Endothelial cell of umbilical vein (primary cell): ENCODE results near the gene TLX1. TPM values are rescaled to one million over a fixed set of nuclear protein-coding genes. Genes with fewer than 3 reads are reported as not detected.

Experiments used
- BruUV-seq: library from RNA; stranded (reverse); fragments of 400-500 nt; replicated peaks from 2 replicates; lab custom pipeline; 2021; lab: Mats Ljungman, UMichigan
- CTCF ChIA-PET: fragments of 300-600, 350-600 bp; sonication (Branson Sonifier 250); formaldehyde crosslinking; loops from one replicate; lab custom pipeline; 2021; ENCODE audit warnings: antibody characterized with exemption, inconsistent platforms; lab: Charles Lee
- POLR2A ChIA-PET: fragments of 300-600, 350-600 bp; sonication (Branson Sonifier 250); formaldehyde crosslinking; loops from one replicate; lab custom pipeline; 2021; ENCODE audit warnings: antibody characterized with exemption, inconsistent platforms; lab: Charles Lee
- DNase-seq: peaks from one replicate; pipeline ENCODE4 v3.0.0-alpha.2; 2011; ENCODE audit warnings: low read depth, low spot score
- FAIRE-seq: peaks from 2 replicates; lab custom pipeline; 2011; peaks lifted over from hg19 to GRCh38; lab: Jason Lieb, UNC
- H2AFZ ChIP-seq: 2 replicates; pipeline ENCODE4 v1.6.0; 2012; ENCODE audit warnings: low read depth, low read length, control low read depth, inconsistent platforms
- H3K27ac ChIP-seq: 2 replicates; pipeline ENCODE4 v1.5.1; 2011; ENCODE audit warnings: low read depth, mild to moderate bottlenecking, control low read depth, low read length, moderate library complexity; ENCODE audit not compliant: insufficient read depth
- H3K27me3 ChIP-seq, 2 experiments: 2 replicates each; pipeline versions ENCODE4 v1.6.0 to v1.6.1; 2011; ENCODE audit warnings: low read length in 2 of 2, mixed read lengths in 1 of 2; ENCODE audit not compliant: control insufficient read depth in 2 of 2, insufficient read depth in 2 of 2
- H3K36me3 ChIP-seq, 2 experiments: 2 replicates in 1 of 2; 3 replicates in 1 of 2; pipeline ENCODE4 v1.5.1; 2011; ENCODE audit warnings: low read length in 2 of 2, mild to moderate bottlenecking in 1 of 2, moderate library complexity in 1 of 2; ENCODE audit not compliant: control insufficient read depth in 2 of 2, insufficient read depth in 2 of 2; ENCODE audit errors: extremely low read depth in 1 of 2
- H3K4me1 ChIP-seq: 3 replicates; pipeline ENCODE4 v1.5.1; 2011; ENCODE audit warnings: mild to moderate bottlenecking, low read length; ENCODE audit not compliant: control insufficient read depth, insufficient read depth; ENCODE audit errors: extremely low read depth
- H3K4me2 ChIP-seq: 2 replicates; pipeline ENCODE4 v1.6.1; 2011; ENCODE audit warnings: low read length, control low read depth, mixed read lengths; ENCODE audit not compliant: insufficient read depth
- H3K4me3 ChIP-seq, 3 experiments: fragments of 200-600 bp in 1 of 3; sonication (generic), shearing (Covaris generic) in 1 of 3; replicated peaks in 1 of 3; 2 replicates each; pipeline ENCODE4 v1.5.1; 2011 to 2016; ENCODE audit warnings: control low read depth in 3 of 3, low read length in 3 of 3, mild to moderate bottlenecking in 2 of 3, inconsistent platforms in 1 of 3, low read depth in 1 of 3, moderate library complexity in 1 of 3; ENCODE audit not compliant: insufficient read depth in 1 of 3
- H3K79me2 ChIP-seq: 2 replicates; pipeline ENCODE4 v1.6.0; 2012; ENCODE audit warnings: low read length, inconsistent platforms; ENCODE audit not compliant: control insufficient read depth, insufficient read depth
- H3K9ac ChIP-seq: replicated peaks from 2 replicates; pipeline ENCODE3; 2011; ENCODE audit warnings: low read length, control low read depth; ENCODE audit not compliant: insufficient read depth; ENCODE audit errors: extremely low read depth
- H3K9me1 ChIP-seq: replicated peaks from 3 replicates; pipeline ENCODE4 v1.6.0; 2011; ENCODE audit warnings: mild to moderate bottlenecking, low read length; ENCODE audit not compliant: control insufficient read depth, insufficient read depth; ENCODE audit errors: extremely low read depth
- H3K9me3 ChIP-seq: replicated peaks from 2 replicates; pipeline ENCODE4 v1.5.1; 2012; ENCODE audit warnings: low read length, inconsistent platforms; ENCODE audit not compliant: control insufficient read depth, insufficient read depth
- H4K20me1 ChIP-seq: replicated peaks from 2 replicates; pipeline ENCODE3; 2011; ENCODE audit warnings: mild to moderate bottlenecking, low read length; ENCODE audit not compliant: control insufficient read depth, insufficient read depth; ENCODE audit errors: extremely low read depth
- EZH2 ChIP-seq: IDR thresholded peaks from 2 replicates; pipeline ENCODE4 v1.6.1; 2012; ENCODE audit warnings: borderline replicate concordance, low read depth, mild to moderate bottlenecking, moderate library complexity, low read length, inconsistent platforms; ENCODE audit not compliant: severe bottlenecking
- GATA2 ChIP-seq: IDR thresholded peaks from 2 replicates; pipeline ENCODE4 v1.7.0; 2011; ENCODE audit warnings: low read depth, mild to moderate bottlenecking, moderate library complexity, mixed read lengths, low read length; ENCODE audit not compliant: insufficient read length, insufficient read depth
- JUN ChIP-seq: IDR thresholded peaks from 2 replicates; pipeline ENCODE4 v1.6.1; 2011; ENCODE audit warnings: borderline replicate concordance, low read depth; ENCODE audit not compliant: insufficient read length, insufficient read depth
- MYC ChIP-seq: IDR thresholded peaks from one replicate; pipeline ENCODE4 v1.6.1; 2011; ENCODE audit warnings: mild to moderate bottlenecking, low read depth, low read length
- POLR2A ChIP-seq: IDR thresholded peaks from 2 replicates; pipeline ENCODE4 v1.6.1; 2012; ENCODE audit warnings: low read depth, mild to moderate bottlenecking, control low read depth, low read length
- dilution Hi-C: fragments of 300-500 bp; cut with MboI; formaldehyde crosslinking; loops from one replicate; pipeline ENCODE4 v1.15.0; 2019; ENCODE audit warnings: low sequenced_read_pairs; ENCODE audit not compliant: extremely low pct_ligation_motif_present
- intact Hi-C: fragments of 100-400 bp; cut with micrococcal nuclease; formaldehyde crosslinking; loops from one replicate; pipeline ENCODE4 v1.10.0; 2022
- polyA plus RNA-seq, 4 experiments: library from polyadenylated mRNA; depleted of rRNA in 3 of 4; stranded (reverse) in 3 of 4; unstranded in 1 of 4; fragments of >200 nt; gene quantifications; 2 replicates each; pipeline versions ENCODE4 v1.2.1 to v1.2.3, GENCODE V29; 2011 to 2012; ENCODE audit warnings: missing spikeins in 1 of 4
- total RNA-seq: library from RNA; stranded (reverse); gene quantifications from 2 replicates; pipeline ENCODE4 v1.2.3, GENCODE V29; 2021
- TF ChIP-seq, protein P1 (sequence below): IDR thresholded peaks from 2 replicates; pipeline ENCODE4 v1.6.1; 2011; ENCODE audit not compliant: insufficient read depth, insufficient read length
- TF ChIP-seq, protein P2 (sequence below), 2 donors: IDR thresholded peaks; 1 replicate in 1 of 2; 2 replicates in 1 of 2; pipeline ENCODE4 v1.5.1; 2011; ENCODE audit warnings: low read length in 2 of 2, mild to moderate bottlenecking in 2 of 2, moderate library complexity in 2 of 2, control low read depth in 1 of 2, inconsistent platforms in 1 of 2, low read depth in 1 of 2; ENCODE audit not compliant: insufficient read depth in 1 of 2; ENCODE audit errors: extremely low read depth in 1 of 2

Gene TLX1
- total and polyA plus RNA-seq, 2 donors (not counting 3 experiments of a cell fraction or from before 2014, with no cell fraction given), result not detected

DNA sequence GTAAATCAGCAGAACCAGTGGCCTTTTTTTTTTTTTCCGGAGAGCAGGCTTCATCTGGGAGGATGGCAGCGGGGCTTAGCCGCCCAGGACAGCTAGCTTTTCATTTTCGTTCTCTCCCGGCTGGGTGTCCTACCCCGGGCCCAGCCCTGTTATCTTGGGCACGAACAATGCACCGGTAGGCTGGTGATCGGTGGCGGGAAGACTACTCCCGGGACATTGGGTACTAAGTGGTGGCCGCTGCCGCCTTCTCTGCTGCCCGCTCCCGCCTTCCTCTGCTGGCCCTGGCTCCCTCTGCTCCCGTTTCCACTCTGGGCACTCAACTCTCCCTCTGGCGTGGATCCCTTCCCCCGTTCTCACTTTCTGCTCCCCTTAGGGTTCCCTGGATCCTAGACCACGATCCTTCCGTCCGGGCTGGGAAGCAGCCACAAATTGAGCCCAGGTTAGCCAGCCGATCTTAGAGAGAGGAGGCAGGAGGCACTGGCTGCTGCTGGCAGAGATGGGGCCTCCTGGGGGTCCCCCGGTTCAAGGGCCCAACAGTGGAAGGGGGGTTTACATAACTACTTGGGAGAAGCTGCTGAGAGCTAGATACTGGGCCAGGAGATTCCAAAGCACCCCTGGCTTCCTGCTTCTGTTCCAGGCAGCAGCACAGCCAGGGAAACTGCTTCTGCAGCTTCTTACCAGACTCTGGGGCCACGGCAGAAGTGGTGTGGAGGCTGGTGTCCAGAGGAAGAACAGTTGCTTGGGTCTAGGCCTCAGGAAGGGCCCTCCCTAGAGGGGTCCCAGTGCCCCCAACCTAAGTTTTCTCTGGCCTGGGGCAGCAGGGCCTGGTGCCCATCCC is 1.8 kb downstream of the TLX1 start:
- Histone ChIP-seq H3K27ac (no peak overlapping the region), H2AFZ (no peak overlapping the region), H3K9me1 (no peaks in the 10 kb centered on the region), H3K79me2 (no peaks in the 10 kb centered on the region), H3K4me1 (peaks cover 4% of the 10 kb centered on the region), H3K4me2 (no peak overlapping the region), H3K9ac (no peak overlapping the region), H3K4me3 (no peak overlapping the region), H4K20me1 (no peaks in the 10 kb centered on the region), H3K36me3 (no peaks in the 10 kb centered on the region), H3K27me3 (peaks cover 91 to 99% of the 10 kb centered on the region in 2 experiments), H3K9me3 (no peaks in the 10 kb centered on the region)
- intact Hi-C loops (no loop called here), dilution Hi-C loops (no loop called here)
- ChIA-PET POLR2A (interaction anchor here (0.6 kb wide), 1 partner anchor 146 kb away, joined by 3 read pairs; no protein-coding TSS in a partner anchor), CTCF (interaction anchor here (0.7 to 3.2 kb wide), 4 partner anchors 9 to 81 kb away, joined by 3 to 25 read pairs (median 5); no protein-coding TSS in a partner anchor)
- TF ChIP-seq EZH2, result peak; percentile 31
- TF ChIP-seq GATA2, result no peak
- no peak for TF ChIP-seq JUN
- BruUV-seq, result no TSS peak
- DNase-seq, result no peak
- FAIRE-seq, result no peak

DNA sequence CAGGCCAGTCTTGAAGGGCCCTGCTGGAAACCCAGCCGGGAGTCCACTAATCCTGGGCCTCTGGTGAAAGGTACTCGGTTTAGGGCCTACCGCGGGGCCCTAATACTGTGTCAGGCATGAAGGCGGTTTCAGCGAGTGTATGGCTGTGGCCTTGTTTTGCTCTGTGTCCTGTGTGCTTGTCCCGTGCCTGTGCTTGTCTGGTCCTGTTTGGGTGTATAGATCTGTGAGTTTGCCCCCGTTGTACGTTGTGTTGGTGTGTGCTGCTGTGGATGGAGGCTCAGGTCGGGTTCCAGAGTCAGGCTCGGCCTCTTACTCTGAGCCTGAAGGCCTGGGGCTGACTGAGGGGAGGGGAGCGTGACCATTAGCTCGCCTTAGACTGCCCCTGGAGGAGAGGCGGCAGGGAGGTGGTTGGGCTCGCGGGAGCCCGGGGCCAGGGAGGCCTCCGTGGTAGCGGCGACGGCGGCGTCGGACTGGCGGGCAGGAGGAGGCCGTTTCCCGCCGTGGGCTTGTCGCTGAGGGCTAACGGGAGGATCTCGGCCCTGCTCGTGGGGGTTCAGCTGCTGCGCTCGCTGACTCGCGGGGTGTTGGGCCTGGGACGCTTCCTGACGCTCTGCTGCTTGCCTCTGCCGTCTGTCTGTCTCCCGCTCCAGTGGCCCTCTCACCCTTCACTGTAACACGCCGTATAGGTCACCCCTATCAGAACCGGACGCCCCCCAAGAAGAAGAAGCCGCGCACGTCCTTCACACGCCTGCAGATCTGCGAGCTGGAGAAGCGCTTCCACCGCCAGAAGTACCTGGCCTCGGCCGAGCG is 2.6 kb downstream of the TLX1 start:
- TF ChIP-seq MYC (no peak), GATA2 (no peak), JUN (no peak), POLR2A (no peak)
- TF ChIP-seq, protein P1, sequence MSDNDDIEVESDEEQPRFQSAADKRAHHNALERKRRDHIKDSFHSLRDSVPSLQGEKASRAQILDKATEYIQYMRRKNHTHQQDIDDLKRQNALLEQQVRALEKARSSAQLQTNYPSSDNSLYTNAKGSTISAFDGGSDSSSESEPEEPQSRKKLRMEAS, result no peak
- TF ChIP-seq, protein P2, sequence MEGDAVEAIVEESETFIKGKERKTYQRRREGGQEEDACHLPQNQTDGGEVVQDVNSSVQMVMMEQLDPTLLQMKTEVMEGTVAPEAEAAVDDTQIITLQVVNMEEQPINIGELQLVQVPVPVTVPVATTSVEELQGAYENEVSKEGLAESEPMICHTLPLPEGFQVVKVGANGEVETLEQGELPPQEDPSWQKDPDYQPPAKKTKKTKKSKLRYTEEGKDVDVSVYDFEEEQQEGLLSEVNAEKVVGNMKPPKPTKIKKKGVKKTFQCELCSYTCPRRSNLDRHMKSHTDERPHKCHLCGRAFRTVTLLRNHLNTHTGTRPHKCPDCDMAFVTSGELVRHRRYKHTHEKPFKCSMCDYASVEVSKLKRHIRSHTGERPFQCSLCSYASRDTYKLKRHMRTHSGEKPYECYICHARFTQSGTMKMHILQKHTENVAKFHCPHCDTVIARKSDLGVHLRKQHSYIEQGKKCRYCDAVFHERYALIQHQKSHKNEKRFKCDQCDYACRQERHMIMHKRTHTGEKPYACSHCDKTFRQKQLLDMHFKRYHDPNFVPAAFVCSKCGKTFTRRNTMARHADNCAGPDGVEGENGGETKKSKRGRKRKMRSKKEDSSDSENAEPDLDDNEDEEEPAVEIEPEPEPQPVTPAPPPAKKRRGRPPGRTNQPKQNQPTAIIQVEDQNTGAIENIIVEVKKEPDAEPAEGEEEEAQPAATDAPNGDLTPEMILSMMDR (IDR thresholded peaks at IDR 0.05; ENCODE audit: extremely low read depth in 1 of 2, insufficient read depth in 1 of 2, low read depth in 1 of 2, low read length in 2 of 2), result no peak
- no peak overlapping the region for H3K27ac ChIP-seq
- CTCF ChIA-PET, result interaction anchor here (0.7 to 3.2 kb wide), 5 partner anchors 8 to 92 kb away, joined by 3 to 25 read pairs (median 4); no protein-coding TSS in a partner anchor
- POLR2A ChIA-PET, result no interaction called here
- H3K9me3 ChIP-seq, result no peaks in the 10 kb centered on the region
- intact Hi-C loops (no loop called here), dilution Hi-C loops (no loop called here)
- H3K9ac ChIP-seq, result no peak overlapping the region
- FAIRE-seq, result no peak
- H3K4me2 ChIP-seq, result no peak overlapping the region
- BruUV-seq, result no TSS peak
- H3K79me2 ChIP-seq, result no peaks in the 10 kb centered on the region
- H3K4me1 ChIP-seq, result peaks cover 4% of the 10 kb centered on the region
- peaks cover 92 to 99% of the 10 kb centered on the region in 2 experiments for H3K27me3 ChIP-seq
- no peaks in the 10 kb centered on the region for H3K9me1 ChIP-seq
- H4K20me1 ChIP-seq, result no peaks in the 10 kb centered on the region
- no peak overlapping the region for H2AFZ ChIP-seq
- no peak for DNase-seq
- no peaks in the 10 kb centered on the region for H3K36me3 ChIP-seq
- H3K4me3 ChIP-seq, result no peak overlapping the region
